GM21737 (cell line): ENCODE data around the gene NCKAP5.

Source experiments
- ATAC-seq: cut with Tn5 transposase; IDR thresholded peaks from one replicate; pipeline ENCODE4 v1.9.1; 2021; ENCODE audit warnings: mild to moderate bottlenecking, moderate library complexity; ENCODE audit not compliant: unreplicated experiment

The NCKAP5 gene

DNA sequence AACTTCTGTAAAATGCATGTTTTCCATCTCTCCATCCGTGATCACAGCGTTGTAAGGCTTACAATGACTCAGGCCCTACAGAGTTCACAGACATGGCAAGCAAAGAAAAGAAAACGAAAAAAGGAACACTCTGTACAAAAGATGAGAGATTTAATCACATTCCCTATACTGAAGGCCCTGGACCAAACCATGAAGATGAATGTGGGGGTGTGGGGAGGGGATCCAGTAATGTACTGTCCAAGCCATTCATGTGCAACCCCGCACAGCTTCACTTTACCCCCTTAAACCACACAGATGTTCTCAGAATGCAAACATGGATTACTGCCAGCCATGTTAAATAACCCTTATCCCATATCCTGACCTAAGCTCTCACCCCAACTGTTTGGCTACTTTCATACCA is 391.1 kb downstream of the NCKAP5 start:
- no peak for ATAC-seq

DNA sequence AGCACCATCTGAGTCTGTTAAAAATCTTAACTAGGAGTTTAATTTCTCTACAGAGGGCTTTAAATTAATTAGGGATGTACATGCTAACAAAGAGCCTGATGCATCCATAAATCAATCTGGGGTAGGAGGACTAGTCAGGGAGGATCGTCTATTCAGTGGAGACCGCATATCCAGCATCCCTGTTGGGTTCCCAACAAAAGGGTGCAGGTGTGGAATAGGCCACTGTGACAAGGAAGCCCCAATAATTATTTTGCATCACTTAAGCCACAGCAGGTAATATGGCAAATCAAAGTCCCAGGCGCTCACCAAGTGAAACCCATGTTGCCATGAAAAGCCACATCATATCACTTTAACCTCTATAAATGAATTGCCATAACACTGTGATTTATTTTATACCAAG is 392.3 kb downstream of the NCKAP5 start:
- no peak for ATAC-seq

DNA sequence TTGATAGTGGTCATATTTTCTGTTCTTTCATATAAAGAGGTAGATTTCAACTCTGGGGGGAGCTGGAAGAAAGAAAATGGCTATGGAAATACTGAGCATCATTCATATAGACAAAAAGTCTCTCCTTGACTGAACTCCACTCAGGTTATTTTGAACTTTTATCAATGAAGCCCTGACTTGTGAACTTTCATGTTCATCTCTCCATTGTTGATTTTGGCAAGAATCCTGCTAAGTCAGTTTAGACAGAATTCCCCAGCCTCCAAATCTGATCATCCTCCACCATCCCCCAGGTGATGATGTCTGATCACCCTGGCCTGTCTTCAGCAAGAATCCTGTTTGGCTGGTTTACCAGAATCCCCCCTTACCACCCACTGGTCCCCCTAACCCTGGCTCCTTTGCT is 395.0 kb downstream of the NCKAP5 start:
- ATAC-seq: no peak

DNA sequence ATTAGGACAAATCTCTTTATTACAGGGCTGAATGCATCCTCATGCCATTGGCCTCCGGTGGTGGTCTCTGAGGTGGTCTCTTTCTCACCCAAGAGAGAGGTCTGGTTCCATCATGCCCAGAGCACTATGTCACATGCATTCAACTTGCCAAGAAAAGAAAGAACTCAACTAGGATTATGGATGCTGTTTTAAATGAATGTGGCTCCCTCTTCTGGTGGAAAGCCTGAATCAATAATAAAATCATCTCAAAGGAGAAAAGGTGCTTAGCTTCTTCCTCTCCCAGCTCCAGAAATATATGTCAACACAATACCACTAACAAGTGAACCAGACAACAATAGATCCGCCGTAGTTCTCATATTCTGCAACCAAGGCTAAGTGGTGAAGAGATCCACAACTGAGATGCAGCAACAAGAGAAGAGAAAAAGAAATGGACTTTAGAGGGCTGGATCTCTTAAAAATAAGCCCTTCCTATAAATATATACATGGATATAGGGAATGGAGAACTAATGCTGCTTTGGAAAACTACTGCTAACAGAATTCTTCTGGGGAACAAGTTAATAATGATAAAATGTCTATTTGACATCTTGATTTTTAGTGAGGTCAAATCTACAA is 396.8 kb downstream of the NCKAP5 start:
- no peak for ATAC-seq

DNA sequence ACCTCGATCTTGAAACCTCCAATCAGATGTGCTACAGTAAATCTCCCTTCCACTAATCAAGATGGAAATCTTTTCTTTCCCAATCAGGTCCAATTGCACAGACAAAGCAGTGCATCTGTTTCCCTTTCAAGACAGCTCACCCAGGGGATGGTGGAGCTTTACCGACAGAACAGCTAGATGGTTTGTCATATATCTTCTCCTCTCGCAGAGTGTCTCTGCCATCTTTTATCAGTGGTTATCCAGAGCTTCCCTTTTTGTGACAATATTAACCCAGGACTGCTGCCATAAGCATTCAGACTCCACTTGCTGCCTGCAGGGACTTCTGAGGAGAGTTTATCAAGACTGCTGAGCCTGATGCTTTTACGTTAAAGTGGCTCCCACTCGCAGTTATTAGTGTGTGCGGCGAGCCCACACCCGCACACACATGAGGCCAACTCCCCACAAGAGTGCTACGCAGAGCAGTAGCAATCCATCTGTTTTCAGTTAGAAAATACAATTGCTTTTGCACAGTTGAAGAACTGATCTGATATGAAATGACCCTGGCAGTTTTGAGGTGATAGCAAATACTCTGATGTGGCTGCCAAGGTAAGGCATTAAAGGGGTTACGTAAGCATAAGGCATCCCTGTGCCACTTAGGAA is 398.9 kb downstream of the NCKAP5 start:
- ATAC-seq: no peak

DNA sequence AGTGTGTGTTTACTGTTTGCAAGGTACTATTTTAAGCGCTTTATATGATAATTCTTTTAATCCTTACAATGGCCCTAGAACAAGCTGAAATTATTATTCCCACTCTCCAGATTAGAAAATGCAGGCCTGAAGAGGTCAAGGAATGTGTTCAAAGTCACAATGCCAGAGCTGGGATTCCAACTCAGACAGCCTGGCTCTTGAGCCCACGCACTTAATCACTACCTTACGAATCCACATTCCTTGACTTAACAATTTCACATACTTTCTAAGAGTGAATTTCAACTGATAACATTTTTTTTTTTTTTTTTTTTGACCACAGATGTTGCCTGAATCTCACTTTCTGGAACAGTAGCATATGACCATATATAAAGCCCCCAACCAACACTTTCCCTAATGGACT is 400.3 kb downstream of the NCKAP5 start:
- no peak for ATAC-seq

DNA sequence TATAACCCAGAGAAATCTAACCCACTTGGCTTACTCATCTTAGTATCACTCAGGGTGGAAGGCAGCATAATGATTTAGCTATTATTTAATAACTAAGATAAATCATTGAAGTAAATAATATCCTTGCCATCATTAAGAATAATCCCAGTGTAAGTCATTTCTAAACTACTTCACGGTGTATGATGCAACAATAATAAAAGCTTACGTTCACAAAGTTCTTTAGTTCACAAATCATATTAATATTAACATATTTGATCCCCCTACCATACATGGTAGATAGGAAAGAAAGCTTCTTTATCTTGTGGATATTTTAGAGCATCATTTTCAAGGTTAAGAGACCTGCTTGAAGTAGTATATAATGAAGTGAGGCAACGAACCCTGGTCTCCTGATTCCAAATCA is 401.0 kb downstream of the NCKAP5 start:
- ATAC-seq: no peak

DNA sequence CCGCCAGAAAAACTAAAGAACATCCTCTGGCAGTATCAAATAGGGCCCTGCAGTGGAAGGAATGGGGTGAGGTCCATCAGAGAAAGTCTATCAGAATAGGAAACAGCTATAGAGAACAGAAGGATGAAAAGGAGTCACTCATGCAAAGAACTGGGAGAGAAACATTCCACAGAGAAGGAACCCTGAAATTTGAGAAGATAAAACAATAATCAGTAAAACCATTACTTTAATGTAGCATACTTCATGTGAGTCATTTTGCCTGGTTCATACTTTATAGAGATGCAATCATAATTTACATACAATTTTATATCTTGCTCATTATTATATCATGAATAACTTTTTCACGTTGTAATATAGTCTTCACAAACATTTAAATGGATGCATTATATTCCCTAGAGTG is 402.2 kb downstream of the NCKAP5 start:
- ATAC-seq: no peak

DNA sequence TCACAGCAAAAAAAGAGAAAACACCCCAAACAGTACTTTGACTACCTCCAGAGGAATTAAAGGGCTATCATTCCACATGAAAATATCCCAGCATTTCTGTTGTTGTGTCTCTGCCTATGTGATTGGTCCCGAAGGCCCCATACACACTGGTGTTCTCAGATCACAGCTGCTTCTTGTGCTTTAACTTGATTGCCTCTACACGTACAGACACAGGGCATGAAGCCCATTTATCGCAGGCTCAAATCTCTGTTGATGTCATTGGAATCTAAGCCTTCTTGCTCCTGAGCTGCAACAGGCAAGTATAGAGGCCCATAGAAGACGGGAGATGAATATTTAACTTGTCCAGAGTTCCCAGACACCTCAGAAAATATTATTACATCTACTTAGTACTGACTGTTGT is 405.2 kb downstream of the NCKAP5 start:
- ATAC-seq: no peak

DNA sequence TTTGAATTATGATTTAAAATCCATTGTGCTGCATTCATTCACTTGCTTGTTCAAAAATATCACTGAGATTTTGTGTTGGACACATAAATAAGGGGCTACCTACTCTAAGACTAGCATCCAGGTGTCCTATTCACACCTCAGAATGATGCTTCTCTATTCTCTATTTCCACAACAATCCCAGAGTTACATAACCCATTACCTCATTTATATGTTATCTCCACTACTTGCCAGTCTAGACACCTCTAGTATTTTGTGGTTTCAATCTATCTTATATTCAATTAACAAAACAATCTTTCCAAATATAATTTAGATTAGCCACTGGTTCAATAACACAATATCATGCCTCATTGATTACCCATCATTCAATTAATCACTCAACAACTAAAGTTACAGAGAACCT is 409.8 kb downstream of the NCKAP5 start:
- no peak for ATAC-seq

DNA sequence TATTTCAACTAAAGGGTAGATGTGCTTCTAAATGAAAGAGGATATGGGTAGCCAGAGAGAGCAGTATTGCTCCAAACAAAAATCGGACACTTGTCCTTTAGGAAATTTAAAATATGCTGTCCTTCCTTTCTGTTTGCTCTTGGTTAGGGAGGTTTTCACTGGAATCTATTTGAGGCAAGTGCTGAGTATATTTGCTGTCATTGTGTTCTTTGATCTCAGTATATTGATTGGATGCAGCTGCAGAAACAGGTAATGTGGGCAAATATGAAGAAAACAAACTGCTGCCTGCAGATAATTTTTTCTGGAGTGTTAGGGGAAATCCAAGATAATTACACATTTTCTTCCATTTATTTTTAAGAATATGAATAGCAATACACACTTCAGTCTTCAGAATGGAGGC is 410.2 kb downstream of the NCKAP5 start:
- no peak for ATAC-seq

DNA sequence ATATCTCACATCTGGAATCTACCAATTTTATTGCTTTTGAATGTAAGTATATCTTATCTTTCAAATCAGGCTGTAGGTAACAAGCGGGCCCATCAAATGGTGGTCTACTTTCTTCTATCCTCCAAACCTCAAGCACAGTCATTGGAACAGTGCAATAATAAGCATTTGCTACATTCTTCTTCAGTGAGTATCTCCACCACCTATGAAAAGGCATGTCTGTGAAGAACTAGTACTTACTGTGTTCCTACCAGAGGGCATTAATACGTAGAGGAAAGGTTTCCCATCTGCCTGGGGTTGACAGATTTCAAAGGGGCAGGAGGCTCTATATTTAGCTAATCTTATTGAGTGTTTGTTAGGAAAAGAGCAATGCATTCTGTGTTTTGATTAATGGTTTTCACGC is 411.1 kb downstream of the NCKAP5 start:
- no peak for ATAC-seq

DNA sequence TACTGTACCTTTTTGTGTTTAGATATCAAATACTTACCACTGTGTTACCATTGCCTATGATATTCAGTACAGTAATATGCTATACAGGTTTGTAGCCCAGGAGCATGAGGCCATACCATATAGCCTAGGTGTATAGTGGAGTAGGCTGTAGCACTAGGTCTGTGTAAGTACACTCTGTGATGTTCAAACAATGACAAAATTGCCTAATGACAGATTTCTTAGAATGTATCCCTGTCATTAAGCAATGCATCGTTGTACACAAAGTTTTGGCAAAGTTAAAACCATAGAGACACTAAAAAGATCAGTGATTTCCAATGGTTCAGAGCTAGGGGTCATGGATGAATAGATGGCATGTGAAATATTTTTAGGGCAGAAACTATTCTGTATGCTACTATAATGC is 415.5 kb downstream of the NCKAP5 start:
- no peak for ATAC-seq

DNA sequence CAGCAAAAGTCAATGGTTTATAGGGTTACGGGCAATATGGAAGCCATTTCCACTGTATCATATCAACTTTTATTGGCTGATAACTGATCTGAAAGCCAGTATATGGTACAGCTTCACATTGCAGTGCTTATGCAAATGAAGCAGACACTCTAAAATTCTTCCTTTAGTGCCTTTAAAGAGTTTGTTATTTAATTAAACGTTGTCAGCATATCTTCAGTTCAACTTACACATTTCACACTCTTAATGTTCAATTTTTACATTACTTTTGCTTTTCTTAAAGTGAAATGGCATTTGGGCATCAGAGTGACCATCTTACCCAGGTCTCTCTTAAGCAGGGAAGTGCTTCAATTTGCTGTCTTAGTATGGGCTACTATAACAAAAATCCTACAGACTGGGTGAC is 420.1 kb downstream of the NCKAP5 start:
- no peak for ATAC-seq

DNA sequence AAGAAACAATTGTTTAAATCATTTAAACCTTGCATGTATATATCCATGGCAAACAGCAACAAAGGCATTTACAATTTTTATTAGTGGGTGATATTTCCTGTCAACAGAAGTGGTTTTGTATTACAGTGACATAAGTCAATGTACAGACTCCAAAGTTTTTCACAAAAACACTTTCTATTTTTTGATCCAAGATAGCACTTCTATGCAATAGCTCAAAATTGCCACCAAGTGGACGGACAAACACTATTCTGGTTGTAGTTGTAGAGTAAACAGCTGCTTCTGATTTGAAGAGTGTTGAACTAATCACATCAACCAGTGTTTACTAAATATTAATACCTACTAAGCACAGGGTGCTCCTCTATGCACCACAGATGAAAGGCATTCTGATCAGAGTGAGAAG is 421.4 kb downstream of the NCKAP5 start:
- no peak for ATAC-seq

DNA sequence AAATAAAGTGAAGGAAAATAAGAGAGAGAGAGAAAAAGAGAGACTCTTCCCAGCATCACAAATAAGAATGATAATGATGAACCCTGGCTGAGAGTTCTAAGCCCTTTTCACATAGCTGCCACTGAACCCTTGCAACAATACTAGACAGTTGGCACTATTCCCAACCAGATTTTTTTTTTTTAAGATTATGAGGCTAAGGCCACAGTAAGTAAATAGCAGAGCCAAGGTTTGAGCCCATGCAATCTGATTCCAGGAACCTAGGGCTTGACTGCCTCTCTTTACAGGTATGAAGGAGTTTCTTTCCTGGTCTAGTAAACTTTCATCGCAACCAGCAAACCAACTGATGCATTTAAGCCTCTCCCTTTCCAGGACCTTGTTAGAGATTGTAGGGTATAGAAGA is 424.6 kb downstream of the NCKAP5 start:
- ATAC-seq: no peak

DNA sequence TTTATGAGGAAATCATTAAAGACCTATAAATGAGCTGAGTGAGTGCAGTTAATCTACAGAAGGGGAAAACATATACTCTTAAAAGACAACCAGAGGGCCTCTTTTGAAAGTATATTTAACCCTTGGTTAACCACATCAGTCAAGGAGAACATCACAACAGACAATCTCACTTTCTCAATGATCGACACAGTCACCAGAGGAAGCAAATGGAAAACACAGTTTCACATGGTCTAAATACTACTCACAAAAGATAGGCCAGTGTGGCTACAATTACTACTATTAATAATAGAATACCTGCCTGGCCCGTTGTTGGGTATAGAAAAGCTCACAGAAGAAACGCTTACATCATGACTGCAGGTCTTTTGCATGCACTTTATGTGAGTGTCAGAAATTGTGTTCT is 426.2 kb downstream of the NCKAP5 start:
- no peak for ATAC-seq

DNA sequence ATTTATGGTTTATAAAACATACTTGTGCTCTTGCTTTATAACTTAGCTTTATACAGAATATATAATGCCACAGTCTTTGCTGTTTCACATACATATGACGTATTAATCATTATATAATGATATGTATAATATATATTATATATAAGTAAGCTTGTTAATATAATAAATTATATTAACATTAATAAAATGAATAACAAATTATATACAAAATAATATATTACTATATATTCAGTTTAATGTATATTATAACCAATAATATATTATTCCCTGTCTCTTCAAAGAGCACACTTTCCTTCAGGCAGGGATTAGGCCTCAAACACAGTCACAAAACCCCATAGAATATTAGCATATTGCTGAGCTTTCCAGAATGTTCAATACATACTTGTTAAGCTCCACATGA is 427.6 kb downstream of the NCKAP5 start:
- ATAC-seq: no peak

DNA sequence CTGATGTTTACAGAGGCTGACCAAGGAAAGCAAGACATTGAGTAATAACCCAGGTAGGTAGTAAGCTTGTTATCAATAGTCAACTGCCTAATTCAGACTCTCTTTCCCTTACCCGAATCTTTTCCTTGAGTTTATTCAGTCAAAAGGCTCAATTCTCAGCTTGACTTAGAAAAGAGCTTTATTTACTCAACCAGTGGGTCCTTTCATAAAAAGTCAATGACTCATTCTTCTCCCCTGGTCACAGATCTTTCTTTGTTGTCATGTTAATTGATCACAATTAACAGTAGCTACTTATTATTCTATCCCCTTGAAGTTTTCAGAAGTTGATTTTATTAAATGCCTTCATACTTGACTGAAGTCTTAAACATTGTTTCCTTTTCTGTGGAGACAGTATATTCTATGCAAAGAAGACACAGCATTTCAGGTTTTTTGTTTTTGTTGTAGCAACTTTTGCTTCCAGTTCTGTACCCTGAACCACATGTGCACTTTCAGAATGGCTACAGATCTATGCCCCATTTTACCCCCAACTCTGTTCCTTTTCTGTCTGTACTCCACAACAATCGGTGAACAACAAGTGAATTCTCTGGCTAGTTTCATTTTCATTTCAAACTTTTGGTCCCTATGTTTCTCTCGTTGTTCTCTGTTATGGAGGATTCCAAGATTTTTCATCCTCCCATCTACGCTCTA is 428.3 kb downstream of the NCKAP5 start:
- ATAC-seq: no peak

DNA sequence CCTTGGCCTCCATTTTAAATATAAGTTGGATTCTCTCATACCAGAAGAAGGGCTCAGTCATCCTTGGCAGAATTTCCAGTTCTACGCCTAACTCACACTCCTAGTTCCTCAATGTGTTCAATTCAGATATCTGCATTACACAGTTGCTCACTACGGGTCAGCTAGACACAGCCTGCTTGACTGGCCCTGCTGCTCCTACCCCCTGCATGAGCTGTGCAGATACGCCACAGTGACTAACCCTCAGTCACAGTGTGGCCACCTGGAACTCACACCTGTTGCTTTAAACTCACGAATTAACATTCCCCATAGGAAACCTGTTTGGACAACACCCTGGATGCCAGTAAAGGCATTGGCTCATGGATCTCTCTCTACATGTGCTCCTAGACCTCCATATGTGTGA is 429.6 kb downstream of the NCKAP5 start:
- no peak for ATAC-seq

DNA sequence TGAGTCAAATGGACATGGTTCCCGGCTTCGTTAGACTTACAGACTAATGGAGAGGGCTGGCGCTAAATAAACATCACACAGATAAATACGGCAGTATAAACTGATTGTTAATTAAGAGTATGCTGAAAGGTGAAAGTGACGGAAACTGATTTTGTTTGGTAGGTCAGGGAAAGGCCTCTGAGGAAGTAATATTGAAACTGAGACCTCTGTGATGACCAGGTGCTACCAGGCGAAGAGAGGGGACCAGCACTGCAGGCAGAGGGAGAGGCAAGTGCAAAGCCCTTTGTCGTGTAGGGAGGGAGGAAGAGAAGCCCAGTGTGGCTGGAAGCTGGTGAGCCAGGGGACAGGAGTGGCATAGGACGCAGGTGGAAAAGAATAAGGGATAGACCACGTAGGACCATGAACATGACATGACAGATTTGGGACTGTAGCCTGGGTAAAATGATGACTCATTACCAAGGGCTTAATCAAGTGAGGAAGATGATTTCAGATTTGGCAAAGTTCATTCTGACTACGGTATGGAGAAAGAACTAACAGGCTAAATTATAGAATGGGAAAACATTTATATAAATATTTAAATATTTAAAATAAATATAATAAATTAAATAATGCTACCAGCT is 433.1 kb downstream of the NCKAP5 start:
- ATAC-seq: no peak

DNA sequence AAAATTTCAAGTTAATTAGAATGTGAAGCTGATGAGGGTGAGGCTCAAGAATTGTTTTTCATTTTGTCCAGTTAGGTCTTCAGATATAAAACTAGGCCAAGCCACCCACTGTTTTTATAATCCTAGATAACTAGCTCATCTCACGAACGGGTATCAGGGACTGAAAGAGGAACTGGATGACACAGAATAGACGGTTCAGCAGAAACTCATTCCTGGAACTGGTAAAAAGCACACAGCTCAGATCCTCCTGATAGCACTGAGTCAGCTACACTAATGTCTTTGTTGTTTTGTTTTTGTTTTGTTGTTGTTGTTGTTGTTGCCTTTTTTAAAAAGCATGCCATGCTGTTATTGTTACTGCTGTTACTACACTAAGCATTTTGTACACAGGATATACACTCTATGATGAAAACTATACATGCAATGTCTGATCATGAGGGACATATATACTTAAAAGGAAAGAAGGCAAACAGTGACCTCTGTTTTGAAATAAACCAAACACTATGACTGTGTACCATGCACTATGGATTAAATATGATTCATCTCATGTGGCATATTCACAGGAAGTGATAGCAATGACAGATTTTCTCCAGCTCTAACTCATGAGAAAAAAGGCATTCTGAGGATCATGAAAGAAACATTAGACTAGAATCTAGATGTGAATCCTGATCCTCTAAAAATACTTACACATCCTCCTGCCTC is 437.6 kb downstream of the NCKAP5 start:
- no peak for ATAC-seq
